Measurements from ENCODE around the gene VWA3A. TPM values are rescaled to one million over a fixed set of nuclear protein-coding genes. Genes with fewer than 3 reads are reported as not detected.

The VWA3A gene
- total RNA-seq, 2 experiments from 2014 or later: not detected

- Histone ChIP-seq H4K20me1 (ENCODE audit: insufficient read depth, low read length) (0 out of 2 replicates have a peak, but pooled peaks cover 3% of the 10 kb centered on the region), H3K9me3 (ENCODE audit: low read length) (no peaks in the 10 kb centered on the region), H3K9me2 (ENCODE audit: insufficient read depth, low read length) (no peaks in the 10 kb centered on the region), H2AFZ (ENCODE audit: low read length) (no peak overlapping the region), H3K4me3 (ENCODE audit: low read depth, low read length, poor library complexity, severe bottlenecking) (no peak overlapping the region), H3K79me2 (ENCODE audit: insufficient read depth, low read depth, low read length) (no peaks in the 10 kb centered on the region), H3K36me3 (ENCODE audit: insufficient read depth, low read length) (no peaks in the 10 kb centered on the region; the same call in 1 of the 2 replicates), H3K27ac (ENCODE audit: low read depth, low read length, poor library complexity, severe bottlenecking) (no peak overlapping the region), H3K4me2 (ENCODE audit: low read length) (no peak overlapping the region), H3K4me1 (ENCODE audit: insufficient read depth, low read length, poor library complexity, severe bottlenecking) (peaks cover 9% of the 10 kb centered on the region)
- POLR2A ChIA-PET: no interaction called here
- intact Hi-C loops (cut with micrococcal nuclease; ENCODE audit: unreplicated experiment): no loop called here
- no TSS peak for BruUV-seq (replicated peaks)
- CTCF ChIA-PET (ENCODE audit: unreplicated experiment): no interaction called here
- TF ChIP-seq CTCF (conservative IDR thresholded peaks at IDR 0.05; ENCODE audit: low read length) (no peak), EZH2phosphoT487 (IDR thresholded peaks at IDR 0.05; ENCODE audit: borderline replicate concordance, low read depth, low read length) (no peak)
- no peak for DNase-seq (ENCODE audit: low spot score)
These were observed 11.3 kb upstream of the VWA3A start for GRCh38 chr16:22081050-22081449.

DNA sequence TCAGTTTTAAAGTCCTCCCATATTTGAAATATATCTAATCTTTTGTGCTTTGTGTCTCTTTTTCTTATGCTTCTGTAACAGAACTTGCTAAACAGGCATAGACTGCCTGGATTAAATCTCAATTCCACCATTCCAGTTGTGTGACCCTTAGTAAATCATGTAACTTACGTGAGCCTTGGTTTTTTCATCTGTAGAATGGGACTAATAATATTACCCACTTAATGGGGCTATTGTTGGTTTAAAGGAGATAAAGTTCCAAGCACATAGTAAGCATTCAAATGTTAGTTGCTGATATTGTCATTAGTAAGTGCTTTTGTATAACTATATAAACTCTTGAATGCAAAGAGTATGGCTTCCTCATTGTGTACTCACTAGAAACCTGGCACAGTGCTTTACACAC, 5.9 kb upstream of the VWA3A start:
- Histone ChIP-seq H4K20me1 (ENCODE audit: insufficient read depth, low read length) (no peaks in the 10 kb centered on the region), H3K9me3 (ENCODE audit: low read length) (no peaks in the 10 kb centered on the region), H2AFZ (ENCODE audit: low read length) (no peak overlapping the region), H3K36me3 (ENCODE audit: insufficient read depth, low read length) (no peaks in the 10 kb centered on the region; the same call in 1 of the 2 replicates), H3K4me3 (ENCODE audit: low read depth, low read length, poor library complexity, severe bottlenecking) (no peak overlapping the region), H3K9me2 (ENCODE audit: insufficient read depth, low read length) (no peaks in the 10 kb centered on the region), H3K79me2 (ENCODE audit: insufficient read depth, low read depth, low read length) (no peaks in the 10 kb centered on the region), H3K4me1 (ENCODE audit: insufficient read depth, low read length, poor library complexity, severe bottlenecking) (no peaks in the 10 kb centered on the region), H3K27ac (ENCODE audit: low read depth, low read length, poor library complexity, severe bottlenecking) (no peak overlapping the region), H3K4me2 (ENCODE audit: low read length) (no peak overlapping the region)
- DNase-seq (ENCODE audit: low spot score): no peak
- intact Hi-C loops (cut with micrococcal nuclease; ENCODE audit: unreplicated experiment): no loop called here
- TF ChIP-seq EZH2phosphoT487 (IDR thresholded peaks at IDR 0.05; ENCODE audit: borderline replicate concordance, low read depth, low read length) (no peak), CTCF (conservative IDR thresholded peaks at IDR 0.05; ENCODE audit: low read length) (no peak)
- ChIA-PET CTCF (ENCODE audit: unreplicated experiment) (no interaction called here), POLR2A (no interaction called here)
- no TSS peak for BruUV-seq (replicated peaks)

GRCh38 chr16:22088642-22089041, 3.7 kb upstream of the VWA3A start:
- no peak overlapping the region for H3K27ac ChIP-seq (ENCODE audit: low read depth, low read length, poor library complexity, severe bottlenecking)
- no peak overlapping the region for H2AFZ ChIP-seq (ENCODE audit: low read length)
- H3K4me1 ChIP-seq (ENCODE audit: insufficient read depth, low read length, poor library complexity, severe bottlenecking): no peaks in the 10 kb centered on the region
- BruUV-seq (replicated peaks): no TSS peak
- DNase-seq (ENCODE audit: low spot score): no peak
- no peaks in the 10 kb centered on the region for H4K20me1 ChIP-seq (ENCODE audit: insufficient read depth, low read length)
- H3K4me2 ChIP-seq (ENCODE audit: low read length): no peak overlapping the region
- no peaks in the 10 kb centered on the region for H3K79me2 ChIP-seq (ENCODE audit: insufficient read depth, low read depth, low read length)
- intact Hi-C loops (cut with micrococcal nuclease; ENCODE audit: unreplicated experiment): no loop called here
- no peaks in the 10 kb centered on the region for H3K9me2 ChIP-seq (ENCODE audit: insufficient read depth, low read length)
- H3K4me3 ChIP-seq (ENCODE audit: low read depth, low read length, poor library complexity, severe bottlenecking): no peak overlapping the region
- H3K9me3 ChIP-seq (ENCODE audit: low read length): no peaks in the 10 kb centered on the region
- H3K36me3 ChIP-seq (ENCODE audit: insufficient read depth, low read length): no peaks in the 10 kb centered on the region; the same call in 1 of the 2 replicates
- ChIA-PET POLR2A (interaction anchor here (0.7 to 1.2 kb wide), 3 partner anchors 12 to 85 kb away, joined by 3 to 4 read pairs (median 3); no protein-coding TSS in a partner anchor), CTCF (ENCODE audit: unreplicated experiment) (no interaction called here)
- TF ChIP-seq EZH2phosphoT487 (IDR thresholded peaks at IDR 0.05; ENCODE audit: borderline replicate concordance, low read depth, low read length): no peak
- TF ChIP-seq CTCF (conservative IDR thresholded peaks at IDR 0.05; ENCODE audit: low read length): no peak
